Endothelial cell of umbilical vein (primary cell): ENCODE measurements around the gene MAML3. TPM values are rescaled to one million over a fixed set of nuclear protein-coding genes. Genes with fewer than 3 reads are reported as not detected.

ENCODE experiments used
- BruUV-seq: library from RNA; stranded (reverse); fragments of 400-500 nt; replicated peaks from 2 replicates; lab custom pipeline; 2021; lab: Mats Ljungman, UMichigan
- CTCF ChIA-PET: fragments of 300-600, 350-600 bp; sonication (Branson Sonifier 250); formaldehyde crosslinking; loops from one replicate; lab custom pipeline; 2021; ENCODE audit warnings: antibody characterized with exemption, inconsistent platforms; lab: Charles Lee
- POLR2A ChIA-PET: fragments of 300-600, 350-600 bp; sonication (Branson Sonifier 250); formaldehyde crosslinking; loops from one replicate; lab custom pipeline; 2021; ENCODE audit warnings: antibody characterized with exemption, inconsistent platforms; lab: Charles Lee
- DNase-seq: peaks from one replicate; pipeline ENCODE4 v3.0.0-alpha.2; 2011; ENCODE audit warnings: low read depth, low spot score
- FAIRE-seq: peaks from 2 replicates; lab custom pipeline; 2011; peaks lifted over from hg19 to GRCh38; lab: Jason Lieb, UNC
- H2AFZ ChIP-seq: 2 replicates; pipeline ENCODE4 v1.6.0; 2012; ENCODE audit warnings: low read depth, low read length, control low read depth, inconsistent platforms
- H3K27ac ChIP-seq: 2 replicates; pipeline ENCODE4 v1.5.1; 2011; ENCODE audit warnings: low read depth, mild to moderate bottlenecking, control low read depth, low read length, moderate library complexity; ENCODE audit not compliant: insufficient read depth
- H3K27me3 ChIP-seq, 2 experiments: 2 replicates each; pipeline versions ENCODE4 v1.6.0 to v1.6.1; 2011; ENCODE audit warnings: low read length in 2 of 2, mixed read lengths in 1 of 2; ENCODE audit not compliant: control insufficient read depth in 2 of 2, insufficient read depth in 2 of 2
- H3K36me3 ChIP-seq, 2 experiments: 2 replicates in 1 of 2; 3 replicates in 1 of 2; pipeline ENCODE4 v1.5.1; 2011; ENCODE audit warnings: low read length in 2 of 2, mild to moderate bottlenecking in 1 of 2, moderate library complexity in 1 of 2; ENCODE audit not compliant: control insufficient read depth in 2 of 2, insufficient read depth in 2 of 2; ENCODE audit errors: extremely low read depth in 1 of 2
- H3K4me1 ChIP-seq: 3 replicates; pipeline ENCODE4 v1.5.1; 2011; ENCODE audit warnings: mild to moderate bottlenecking, low read length; ENCODE audit not compliant: control insufficient read depth, insufficient read depth; ENCODE audit errors: extremely low read depth
- H3K4me2 ChIP-seq: 2 replicates; pipeline ENCODE4 v1.6.1; 2011; ENCODE audit warnings: low read length, control low read depth, mixed read lengths; ENCODE audit not compliant: insufficient read depth
- H3K4me3 ChIP-seq, 3 experiments: fragments of 200-600 bp in 1 of 3; sonication (generic), shearing (Covaris generic) in 1 of 3; replicated peaks in 1 of 3; 2 replicates each; pipeline ENCODE4 v1.5.1; 2011 to 2016; ENCODE audit warnings: control low read depth in 3 of 3, low read length in 3 of 3, mild to moderate bottlenecking in 2 of 3, inconsistent platforms in 1 of 3, low read depth in 1 of 3, moderate library complexity in 1 of 3; ENCODE audit not compliant: insufficient read depth in 1 of 3
- H3K79me2 ChIP-seq: 2 replicates; pipeline ENCODE4 v1.6.0; 2012; ENCODE audit warnings: low read length, inconsistent platforms; ENCODE audit not compliant: control insufficient read depth, insufficient read depth
- H3K9ac ChIP-seq: replicated peaks from 2 replicates; pipeline ENCODE3; 2011; ENCODE audit warnings: low read length, control low read depth; ENCODE audit not compliant: insufficient read depth; ENCODE audit errors: extremely low read depth
- H3K9me1 ChIP-seq: replicated peaks from 3 replicates; pipeline ENCODE4 v1.6.0; 2011; ENCODE audit warnings: mild to moderate bottlenecking, low read length; ENCODE audit not compliant: control insufficient read depth, insufficient read depth; ENCODE audit errors: extremely low read depth
- H3K9me3 ChIP-seq: replicated peaks from 2 replicates; pipeline ENCODE4 v1.5.1; 2012; ENCODE audit warnings: low read length, inconsistent platforms; ENCODE audit not compliant: control insufficient read depth, insufficient read depth
- H4K20me1 ChIP-seq: replicated peaks from 2 replicates; pipeline ENCODE3; 2011; ENCODE audit warnings: mild to moderate bottlenecking, low read length; ENCODE audit not compliant: control insufficient read depth, insufficient read depth; ENCODE audit errors: extremely low read depth
- CTCF ChIP-seq, 2 donors: IDR thresholded peaks; 1 replicate in 1 of 2; 2 replicates in 1 of 2; pipeline ENCODE4 v1.5.1; 2011; ENCODE audit warnings: low read length in 2 of 2, mild to moderate bottlenecking in 2 of 2, moderate library complexity in 2 of 2, control low read depth in 1 of 2, inconsistent platforms in 1 of 2, low read depth in 1 of 2; ENCODE audit not compliant: insufficient read depth in 1 of 2; ENCODE audit errors: extremely low read depth in 1 of 2
- EZH2 ChIP-seq: IDR thresholded peaks from 2 replicates; pipeline ENCODE4 v1.6.1; 2012; ENCODE audit warnings: borderline replicate concordance, low read depth, mild to moderate bottlenecking, moderate library complexity, low read length, inconsistent platforms; ENCODE audit not compliant: severe bottlenecking
- FOS ChIP-seq: IDR thresholded peaks from 2 replicates; pipeline ENCODE4 v1.6.1; 2011; ENCODE audit warnings: mild to moderate bottlenecking, low read length, moderate library complexity, borderline replicate concordance; ENCODE audit not compliant: insufficient read depth
- GATA2 ChIP-seq: IDR thresholded peaks from 2 replicates; pipeline ENCODE4 v1.7.0; 2011; ENCODE audit warnings: low read depth, mild to moderate bottlenecking, moderate library complexity, mixed read lengths, low read length; ENCODE audit not compliant: insufficient read length, insufficient read depth
- JUN ChIP-seq: IDR thresholded peaks from 2 replicates; pipeline ENCODE4 v1.6.1; 2011; ENCODE audit warnings: borderline replicate concordance, low read depth; ENCODE audit not compliant: insufficient read length, insufficient read depth
- MAX ChIP-seq: IDR thresholded peaks from 2 replicates; pipeline ENCODE4 v1.6.1; 2011; ENCODE audit not compliant: insufficient read depth, insufficient read length
- MYC ChIP-seq: IDR thresholded peaks from one replicate; pipeline ENCODE4 v1.6.1; 2011; ENCODE audit warnings: mild to moderate bottlenecking, low read depth, low read length
- POLR2A ChIP-seq: IDR thresholded peaks from 2 replicates; pipeline ENCODE4 v1.6.1; 2012; ENCODE audit warnings: low read depth, mild to moderate bottlenecking, control low read depth, low read length
- POLR2AphosphoS5 ChIP-seq: IDR thresholded peaks from 2 replicates; pipeline ENCODE4 v1.6.1; 2012; ENCODE audit warnings: low read depth, mild to moderate bottlenecking, control low read depth, low read length, moderate library complexity; ENCODE audit not compliant: insufficient read depth
- dilution Hi-C: fragments of 300-500 bp; cut with MboI; formaldehyde crosslinking; loops from one replicate; pipeline ENCODE4 v1.15.0; 2019; ENCODE audit warnings: low sequenced_read_pairs; ENCODE audit not compliant: extremely low pct_ligation_motif_present
- intact Hi-C: fragments of 100-400 bp; cut with micrococcal nuclease; formaldehyde crosslinking; loops from one replicate; pipeline ENCODE4 v1.10.0; 2022
- polyA plus RNA-seq, 4 experiments: library from polyadenylated mRNA; depleted of rRNA in 3 of 4; stranded (reverse) in 3 of 4; unstranded in 1 of 4; fragments of >200 nt; gene quantifications; 2 replicates each; pipeline versions ENCODE4 v1.2.1 to v1.2.3, GENCODE V29; 2011 to 2012; ENCODE audit warnings: missing spikeins in 1 of 4
- total RNA-seq: library from RNA; stranded (reverse); gene quantifications from 2 replicates; pipeline ENCODE4 v1.2.3, GENCODE V29; 2021

MAML3 gene
- total and polyA plus RNA-seq, 2 donors (not counting 3 experiments of a cell fraction or from before 2014, with no cell fraction given) = 14.0 to 20.3 TPM

- no peaks in the 10 kb centered on the region for H3K36me3 ChIP-seq
- H3K4me3 ChIP-seq = no peak overlapping the region
- no peaks in the 10 kb centered on the region for H3K27me3 ChIP-seq
- H3K79me2 ChIP-seq = no peaks in the 10 kb centered on the region
- no peaks in the 10 kb centered on the region for H4K20me1 ChIP-seq
- H3K4me2 ChIP-seq = no peak overlapping the region
- H3K9me3 ChIP-seq = no peaks in the 10 kb centered on the region
- no peak for DNase-seq
- intact Hi-C loops (no loop called here), dilution Hi-C loops (no loop called here)
- H3K4me1 ChIP-seq = no peaks in the 10 kb centered on the region
- H2AFZ ChIP-seq = no peak overlapping the region
- POLR2A ChIA-PET = no interaction called here
- no peak overlapping the region for H3K27ac ChIP-seq
- TF ChIP-seq FOS (no peak), MYC (no peak), EZH2 (no peak), POLR2AphosphoS5 (no peak)
- no TSS peak for BruUV-seq
- CTCF ChIA-PET = no interaction called here
- no peaks in the 10 kb centered on the region for H3K9me1 ChIP-seq
- H3K9ac ChIP-seq = no peak overlapping the region
- no peak for FAIRE-seq
These were observed 327.6 kb downstream of the MAML3 start for GRCh38 chr4:139826426-139826825.

GRCh38 chr4:139825523-139826014 is 328.4 kb downstream of the MAML3 start:
- POLR2A ChIA-PET = no interaction called here
- no peaks in the 10 kb centered on the region for H3K36me3 ChIP-seq
- intact Hi-C loops (no loop called here), dilution Hi-C loops (no loop called here)
- no peak overlapping the region for H3K4me3 ChIP-seq
- BruUV-seq = no TSS peak
- DNase-seq (no peak), FAIRE-seq (no peak)
- no peak overlapping the region for H3K9ac ChIP-seq
- no peaks in the 10 kb centered on the region for H3K9me3 ChIP-seq
- no peak for TF ChIP-seq CTCF (IDR thresholded peaks at IDR 0.05; ENCODE audit: extremely low read depth in 1 of 2, insufficient read depth in 1 of 2, low read depth in 1 of 2, low read length in 2 of 2)
- no peak for TF ChIP-seq FOS
- no peak for TF ChIP-seq MAX
- TF ChIP-seq POLR2AphosphoS5 = no peak
- TF ChIP-seq MYC = no peak
- no peak for TF ChIP-seq GATA2
- no peak for TF ChIP-seq JUN
- TF ChIP-seq POLR2A = no peak
- no peak for TF ChIP-seq EZH2
- no peak overlapping the region for H2AFZ ChIP-seq
- no peaks in the 10 kb centered on the region for H4K20me1 ChIP-seq
- H3K9me1 ChIP-seq = no peaks in the 10 kb centered on the region
- H3K4me1 ChIP-seq = no peaks in the 10 kb centered on the region
- H3K27me3 ChIP-seq = no peaks in the 10 kb centered on the region
- CTCF ChIA-PET = no interaction called here
- H3K4me2 ChIP-seq = no peak overlapping the region
- H3K27ac ChIP-seq = no peak overlapping the region
- no peaks in the 10 kb centered on the region for H3K79me2 ChIP-seq
